ENCODE measurements around the gene CSMD2.

The CSMD2 gene

GRCh38 chr1:33482412-33482811, 682.6 kb downstream of the CSMD2 start:
- Histone ChIP-seq H3F3A (ENCODE audit: low read depth) (no peaks in the 10 kb centered on the region), H3K9me2 (replicated peaks; ENCODE audit: low read depth, low read length) (no peaks in the 10 kb centered on the region), H4K20me1 (ENCODE audit: insufficient read depth, low read length, poor library complexity, severe bottlenecking) (no peaks in the 10 kb centered on the region), H3K36me3 (ENCODE audit: insufficient read depth, low read length) (no peaks in the 10 kb centered on the region), H3K9ac (ENCODE audit: low read depth, low read length, poor library complexity, severe bottlenecking) (no peak overlapping the region), H3K4me1 (ENCODE audit: insufficient read depth, low read length, poor library complexity, severe bottlenecking) (no peaks in the 10 kb centered on the region), H3K4me2 (ENCODE audit: low read depth, low read length, poor library complexity, severe bottlenecking) (no peak overlapping the region), H3K79me2 (ENCODE audit: insufficient read depth, low read length) (no peaks in the 10 kb centered on the region), H3K27me3 (ENCODE audit: insufficient read depth, low read length, poor library complexity, severe bottlenecking) (no peaks in the 10 kb centered on the region), H3K4me3 (ENCODE audit: low read length, poor library complexity, severe bottlenecking) (no peak overlapping the region), H2AFZ (ENCODE audit: low read length) (no peak overlapping the region), H3K9me3 (ENCODE audit: insufficient read depth, low read depth, low read length) (no peaks in the 10 kb centered on the region)
- TF ChIP-seq EZH2phosphoT487 (IDR thresholded peaks at IDR 0.05; ENCODE audit: borderline replicate concordance) (no peak), CTCF (conservative IDR thresholded peaks at IDR 0.05; ENCODE audit: low read length) (no peak)

- H3K79me2 ChIP-seq (ENCODE audit: insufficient read depth, low read length) = peaks cover 9% of the 10 kb centered on the region; the same call in 1 of the 2 replicates
- H3K4me1 ChIP-seq (ENCODE audit: insufficient read depth, low read length, poor library complexity, severe bottlenecking) = peaks cover 11% of the 10 kb centered on the region
- no peak overlapping the region for H3K4me2 ChIP-seq (ENCODE audit: low read depth, low read length, poor library complexity, severe bottlenecking)
- no peaks in the 10 kb centered on the region for H3F3A ChIP-seq (ENCODE audit: low read depth)
- TF ChIP-seq CTCF (conservative IDR thresholded peaks at IDR 0.05; ENCODE audit: low read length) = no peak
- TF ChIP-seq EZH2phosphoT487 (IDR thresholded peaks at IDR 0.05; ENCODE audit: borderline replicate concordance) = no peak
- H3K9me2 ChIP-seq (replicated peaks; ENCODE audit: low read depth, low read length) = no peaks in the 10 kb centered on the region
- no peaks in the 10 kb centered on the region for H3K27me3 ChIP-seq (ENCODE audit: insufficient read depth, low read length, poor library complexity, severe bottlenecking)
- no peaks in the 10 kb centered on the region for H4K20me1 ChIP-seq (ENCODE audit: insufficient read depth, low read length, poor library complexity, severe bottlenecking)
- no peak overlapping the region for H2AFZ ChIP-seq (ENCODE audit: low read length)
- H3K9ac ChIP-seq (ENCODE audit: low read depth, low read length, poor library complexity, severe bottlenecking) = no peak overlapping the region
- no peaks in the 10 kb centered on the region for H3K9me3 ChIP-seq (ENCODE audit: insufficient read depth, low read depth, low read length)
- no peaks in the 10 kb centered on the region for H3K36me3 ChIP-seq (ENCODE audit: insufficient read depth, low read length)
- no peak overlapping the region for H3K4me3 ChIP-seq (ENCODE audit: low read length, poor library complexity, severe bottlenecking)
These were observed 687.6 kb downstream of the CSMD2 start for GRCh38 chr1:33477451-33477850.

DNA sequence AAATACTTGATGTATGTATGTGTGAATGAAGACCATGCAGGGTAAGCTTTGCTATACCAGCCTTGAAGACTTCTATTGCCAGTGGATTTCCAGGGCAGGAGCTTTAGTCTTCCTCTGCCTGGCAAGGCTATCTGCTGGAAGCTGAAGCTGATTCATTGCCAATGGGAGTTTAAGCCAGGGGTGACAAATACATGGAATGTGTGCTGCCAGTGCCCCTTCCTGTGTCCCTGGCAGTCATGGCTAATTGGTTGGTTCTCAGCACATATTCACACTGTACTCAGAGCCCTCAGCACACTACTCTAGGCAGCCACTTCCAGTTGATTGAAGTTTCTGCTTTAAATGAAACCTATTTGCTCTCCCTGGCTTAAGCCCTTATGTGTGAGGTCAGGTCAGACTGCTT, 691.1 kb downstream of the CSMD2 start:
- no peaks in the 10 kb centered on the region for H3K9me3 ChIP-seq (ENCODE audit: insufficient read depth, low read depth, low read length)
- H3K4me3 ChIP-seq (ENCODE audit: low read length, poor library complexity, severe bottlenecking) = peak overlapping the region; percentile 86
- peak overlapping the region; percentile 78 for H3K4me2 ChIP-seq (ENCODE audit: low read depth, low read length, poor library complexity, severe bottlenecking)
- H4K20me1 ChIP-seq (ENCODE audit: insufficient read depth, low read length, poor library complexity, severe bottlenecking) = no peaks in the 10 kb centered on the region
- 0 out of 2 replicates have a peak, but pooled peaks cover 4% of the 10 kb centered on the region for H3F3A ChIP-seq (ENCODE audit: low read depth)
- H3K9ac ChIP-seq (ENCODE audit: low read depth, low read length, poor library complexity, severe bottlenecking) = no peak overlapping the region
- no peaks in the 10 kb centered on the region for H3K27me3 ChIP-seq (ENCODE audit: insufficient read depth, low read length, poor library complexity, severe bottlenecking)
- TF ChIP-seq EZH2phosphoT487 (IDR thresholded peaks at IDR 0.05; ENCODE audit: borderline replicate concordance) = no peak
- TF ChIP-seq CTCF (conservative IDR thresholded peaks at IDR 0.05; ENCODE audit: low read length) = no peak
- H3K9me2 ChIP-seq (replicated peaks; ENCODE audit: low read depth, low read length) = no peaks in the 10 kb centered on the region
- no peak overlapping the region for H2AFZ ChIP-seq (ENCODE audit: low read length)
- H3K79me2 ChIP-seq (ENCODE audit: insufficient read depth, low read length) = peaks cover 9% of the 10 kb centered on the region; the same call in 1 of the 2 replicates
- no peaks in the 10 kb centered on the region for H3K36me3 ChIP-seq (ENCODE audit: insufficient read depth, low read length)
- H3K4me1 ChIP-seq (ENCODE audit: insufficient read depth, low read length, poor library complexity, severe bottlenecking) = peaks cover 41% of the 10 kb centered on the region
